Keratinocyte (primary cell): Measurements from ENCODE around the gene TTPAL.

Experiments used
- CTCF ChIP-seq, 3 experiments: IDR thresholded peaks in 1 of 3; conservative IDR thresholded peaks in 1 of 3; optimal IDR thresholded peaks in 1 of 3; 2 replicates in 2 of 3; 3 replicates in 1 of 3; pipeline versions ENCODE3 to v1.5.1; 2011; ENCODE audit warnings: low read length in 3 of 3, mild to moderate bottlenecking in 3 of 3, moderate library complexity in 2 of 3, control low read depth in 1 of 3, inconsistent platforms in 1 of 3; ENCODE audit not compliant: insufficient read depth in 2 of 3; ENCODE audit errors: extremely low read depth in 1 of 3
- EZH2 ChIP-seq: IDR thresholded peaks from one replicate; pipeline ENCODE4 v1.6.1; 2012; ENCODE audit warnings: inconsistent platforms, mild to moderate bottlenecking, low read length, moderate library complexity

- TF ChIP-seq CTCF (optimal IDR thresholded peaks at IDR 0.05 in 1 of 3, IDR thresholded peaks at IDR 0.05 in 1 of 3, conservative IDR thresholded peaks at IDR 0.05 in 1 of 3; ENCODE audit: extremely low read depth in 1 of 3, insufficient read depth in 2 of 3, low read length in 3 of 3): no peak
- no peak for TF ChIP-seq EZH2
Observed at GRCh38 chr20:44459271-44459670, 16.4 kb upstream of the TTPAL start.
